GM18870 (cell line): ENCODE data around the gene CEP97.
"Not testable (repeated sequence)": the region's sequence is repeated elsewhere in the genome, so short reads cannot be mapped to it uniquely, and the experiment has no call there.

Experiments
- ATAC-seq: cut with Tn5 transposase; IDR thresholded peaks from one replicate; pipeline ENCODE4 v1.9.1; 2021; ENCODE audit warnings: moderate library complexity; ENCODE audit not compliant: unreplicated experiment

The CEP97 gene

GRCh38 chr3:101701696-101702634, 22.4 kb upstream of the CEP97 start:
- no peak for ATAC-seq

GRCh38 chr3:101702726-101703125, 21.7 kb upstream of the CEP97 start:
- no peak for ATAC-seq

DNA sequence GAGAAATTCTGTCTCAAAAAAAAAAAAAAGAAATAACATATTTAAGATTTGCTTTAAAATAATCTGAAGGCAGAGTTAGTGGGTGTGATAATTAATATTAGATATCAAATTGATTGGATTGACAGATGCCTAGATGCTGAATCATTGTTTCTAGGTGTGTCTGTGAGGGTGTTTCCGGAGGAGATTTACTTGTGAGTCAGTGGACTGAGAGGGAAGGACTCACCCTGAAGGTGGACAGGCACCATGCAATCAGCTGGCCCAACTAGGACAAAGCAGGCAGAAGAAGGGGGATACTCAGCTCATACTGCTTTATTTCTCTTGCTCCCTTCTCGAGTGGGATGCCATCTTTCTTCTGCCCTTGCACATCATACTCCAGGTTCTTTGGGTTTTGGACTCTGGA, 21.2 kb upstream of the CEP97 start:
- no peak for ATAC-seq

DNA sequence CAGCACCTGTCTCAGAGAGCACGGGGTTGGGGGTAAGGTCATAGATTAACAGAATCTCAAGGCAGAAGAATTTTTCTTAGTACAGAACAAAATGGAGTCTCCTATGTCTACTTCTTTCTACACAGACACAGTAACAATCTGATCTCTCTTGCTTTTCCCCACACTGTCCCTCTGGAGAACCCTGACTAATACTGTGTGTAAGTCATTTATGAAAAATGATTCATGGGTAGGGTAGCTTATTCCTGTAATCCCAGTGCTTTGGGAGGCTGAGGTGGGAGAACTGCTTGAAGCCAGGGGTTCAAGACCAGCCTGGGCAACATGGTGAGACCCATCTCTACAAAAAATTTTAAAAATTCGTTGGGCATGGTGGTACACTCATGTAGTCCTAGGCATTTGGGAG, 19.8 kb upstream of the CEP97 start:
- not testable (repeated sequence) for ATAC-seq

DNA sequence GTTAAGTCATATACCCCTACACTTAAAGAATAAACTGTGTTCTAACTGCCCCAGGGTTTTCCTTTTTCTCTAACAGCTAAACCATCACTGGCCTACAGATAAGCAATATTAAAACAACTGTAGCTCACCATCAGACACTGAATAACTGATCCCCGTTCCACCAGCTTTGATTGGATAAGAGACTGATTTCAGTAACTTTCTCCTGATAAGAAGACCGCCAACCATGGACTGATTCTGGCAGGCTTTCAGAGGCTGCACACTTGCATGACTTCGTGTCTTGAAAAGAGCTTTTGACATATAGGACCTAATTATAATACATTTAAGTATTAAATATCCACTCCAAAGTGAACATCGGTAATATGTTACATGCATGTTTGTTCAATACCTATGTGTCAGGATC, 15.3 kb upstream of the CEP97 start:
- ATAC-seq: no peak

GRCh38 chr3:101718455-101718854, 6.0 kb upstream of the CEP97 start:
- ATAC-seq: no peak

DNA sequence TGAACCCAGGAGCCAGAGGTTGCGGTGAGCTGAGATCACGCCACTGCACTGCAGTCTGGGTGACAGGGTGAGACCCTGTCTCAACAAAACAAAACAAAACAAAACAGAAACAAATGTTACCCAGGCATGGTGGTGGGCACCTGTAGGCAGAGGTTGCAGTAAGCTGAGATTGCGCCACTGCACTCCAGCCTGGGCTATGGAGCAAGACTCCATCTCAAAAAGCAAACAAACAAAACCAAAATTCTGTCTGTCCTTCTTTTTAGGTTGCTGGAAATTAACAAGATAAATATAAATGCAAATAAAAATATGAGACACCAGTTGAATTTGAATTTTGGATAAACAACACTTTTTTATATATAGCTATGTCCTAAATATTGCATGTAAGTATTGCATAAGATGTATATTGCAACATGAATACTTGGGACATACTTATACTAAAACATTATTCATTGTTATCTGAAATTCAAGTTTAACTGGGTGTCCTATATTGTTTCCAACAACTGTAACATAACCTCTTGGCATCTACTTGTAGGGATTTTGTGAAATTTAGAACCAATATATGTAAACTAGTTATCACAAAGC, 4.7 kb upstream of the CEP97 start:
- ATAC-seq: no peak

DNA sequence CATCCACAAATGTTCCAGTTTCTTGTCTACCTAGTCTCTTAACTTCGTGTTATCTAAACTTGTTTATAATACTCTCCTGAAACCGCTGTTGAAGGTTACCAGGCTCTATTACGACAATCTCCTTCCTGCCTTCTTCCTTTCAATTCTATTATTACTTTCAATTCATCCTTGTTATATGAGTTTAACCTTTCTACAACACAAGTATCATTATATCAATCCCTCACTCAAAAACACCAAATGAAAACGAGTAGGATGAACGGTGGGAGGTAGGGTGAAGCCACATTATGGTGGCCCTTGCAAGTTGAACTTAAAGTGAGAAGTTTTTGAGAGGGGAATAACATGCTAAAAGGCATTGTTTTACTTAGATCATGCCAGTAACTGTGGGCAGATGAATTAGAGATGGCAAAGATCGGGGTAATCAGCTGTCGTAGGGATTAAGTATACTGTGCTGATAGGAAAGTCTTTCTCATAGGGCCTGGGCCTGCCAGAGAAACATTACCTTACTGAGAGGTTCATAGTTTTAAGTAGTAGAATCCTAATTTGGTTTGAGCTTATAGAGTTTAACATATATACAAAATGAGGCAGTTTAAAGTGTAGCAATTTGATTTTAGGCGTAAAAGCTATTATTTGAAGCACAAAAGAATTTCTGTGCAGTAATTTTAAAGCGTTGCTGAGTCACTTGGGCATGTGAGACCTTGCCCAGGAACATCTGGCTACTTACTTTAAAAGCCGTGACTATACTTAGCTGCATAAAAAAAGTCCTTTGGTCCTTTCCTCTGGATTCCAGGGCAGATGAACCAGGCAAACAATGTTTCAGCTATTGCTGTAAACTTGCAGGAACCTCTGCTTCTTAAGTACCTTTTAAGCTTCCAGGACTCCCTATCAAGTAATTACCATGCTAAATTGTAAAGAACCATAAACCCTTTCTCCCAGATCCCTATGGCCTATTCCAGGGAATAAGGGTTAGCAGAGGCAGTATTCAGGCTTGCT, 3.3 kb upstream of the CEP97 start:
- ATAC-seq: no peak

DNA sequence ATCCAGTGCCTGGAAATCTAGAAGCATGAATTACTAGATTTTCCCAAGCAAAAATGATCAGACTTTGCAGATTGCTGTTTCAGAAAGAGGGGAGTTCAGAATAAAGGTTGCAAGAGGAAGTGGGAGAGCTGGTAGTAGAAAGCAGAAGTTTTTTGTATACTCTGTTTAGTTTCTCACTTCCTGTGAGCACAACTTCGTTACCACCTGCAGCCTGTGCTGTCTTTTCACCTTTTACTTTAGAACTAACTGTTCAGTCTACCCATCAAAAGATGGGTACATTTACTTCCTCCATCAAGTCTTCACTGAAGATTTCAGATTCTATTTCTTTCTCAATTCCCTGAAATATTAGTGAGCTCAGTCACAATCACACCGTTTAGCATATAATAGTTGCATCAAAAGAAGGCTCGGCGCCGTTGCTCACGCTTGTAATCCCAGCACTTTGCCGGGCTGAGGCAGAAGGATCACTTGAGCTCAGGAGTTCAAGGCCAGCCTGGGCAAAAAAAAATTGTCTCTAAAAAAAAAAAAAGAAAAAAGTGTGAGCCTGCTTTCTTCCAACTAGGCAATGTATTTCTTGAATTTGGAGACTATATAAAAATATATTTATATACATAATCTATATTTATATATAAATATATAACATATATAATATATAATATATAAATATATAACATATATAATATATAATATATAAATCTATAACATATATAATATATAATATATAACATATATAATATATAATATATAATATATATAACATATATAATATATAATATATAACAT, 1.8 kb upstream of the CEP97 start:
- ATAC-seq: peak; percentile 59

- ATAC-seq: no peak
These were observed 928 bp downstream of the CEP97 start for GRCh38 chr3:101725194-101725889.

GRCh38 chr3:101725890-101726275, 1.5 kb downstream of the CEP97 start:
- no peak for ATAC-seq

DNA sequence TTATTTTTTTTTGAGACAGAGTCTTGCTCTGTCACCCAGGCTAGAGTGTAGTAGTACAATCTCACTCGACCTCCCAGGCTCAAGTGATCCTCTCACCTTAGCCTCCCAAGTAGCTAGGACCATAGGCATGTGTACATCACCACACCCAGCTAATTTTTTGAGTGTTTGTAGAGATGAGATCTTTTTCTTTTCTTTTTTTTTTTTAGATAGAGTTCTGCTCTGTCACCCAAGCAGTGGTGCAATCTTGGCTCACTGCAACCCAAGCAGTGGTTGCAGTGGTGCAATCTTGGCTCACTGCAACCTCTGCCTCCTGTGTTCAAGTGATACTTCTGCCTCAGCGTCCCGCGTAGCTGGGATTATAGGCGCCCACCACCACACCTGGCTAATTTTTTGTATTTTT, 5.2 kb downstream of the CEP97 start:
- ATAC-seq: no peak

GRCh38 chr3:101730839-101731238, 6.4 kb downstream of the CEP97 start:
- no peak for ATAC-seq

- ATAC-seq: no peak
These were observed 7.8 kb downstream of the CEP97 start for GRCh38 chr3:101732240-101732641.

DNA sequence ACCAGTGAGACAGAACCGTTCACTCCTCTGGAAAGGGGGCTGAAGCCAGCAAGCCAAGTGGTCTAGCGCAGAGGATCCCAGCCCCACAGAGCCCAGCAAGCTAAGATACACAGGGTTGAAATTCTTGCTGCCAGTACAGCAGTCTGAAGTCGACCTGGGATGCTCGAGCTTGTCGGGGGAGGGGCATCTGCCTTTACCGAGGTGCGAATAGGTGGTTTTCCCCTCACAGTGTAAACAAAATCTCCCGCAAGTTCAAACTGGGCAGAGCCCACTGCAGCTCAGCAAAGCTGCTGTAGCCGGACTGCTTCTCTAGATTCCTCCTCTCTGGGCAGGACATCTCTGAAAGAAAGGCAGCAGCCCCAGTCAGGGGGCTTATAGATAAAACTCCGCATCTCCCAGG, 11.4 kb downstream of the CEP97 start:
- ATAC-seq: no peak

GRCh38 chr3:101741914-101742313, 17.5 kb downstream of the CEP97 start:
- ATAC-seq: not testable (repeated sequence)

DNA sequence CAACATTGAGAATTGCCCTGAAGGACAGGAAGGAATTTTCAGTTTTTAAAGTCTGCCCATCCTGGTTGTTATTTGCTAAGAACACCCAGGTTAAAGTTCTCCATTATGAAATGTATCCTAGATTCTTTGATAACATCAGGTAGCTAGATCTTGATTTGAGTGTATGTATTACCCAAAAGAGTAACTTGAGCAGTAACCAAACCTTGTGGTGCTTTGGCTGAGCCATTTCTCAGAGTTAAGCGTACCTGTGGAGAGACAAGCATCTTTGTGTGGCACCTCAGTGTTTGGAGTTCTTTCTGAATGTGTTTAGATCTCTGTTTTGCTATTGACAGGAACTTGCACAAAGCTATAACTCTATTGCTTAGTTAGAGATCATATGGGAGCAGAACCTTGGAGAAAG, 20.4 kb downstream of the CEP97 start:
- no peak for ATAC-seq

DNA sequence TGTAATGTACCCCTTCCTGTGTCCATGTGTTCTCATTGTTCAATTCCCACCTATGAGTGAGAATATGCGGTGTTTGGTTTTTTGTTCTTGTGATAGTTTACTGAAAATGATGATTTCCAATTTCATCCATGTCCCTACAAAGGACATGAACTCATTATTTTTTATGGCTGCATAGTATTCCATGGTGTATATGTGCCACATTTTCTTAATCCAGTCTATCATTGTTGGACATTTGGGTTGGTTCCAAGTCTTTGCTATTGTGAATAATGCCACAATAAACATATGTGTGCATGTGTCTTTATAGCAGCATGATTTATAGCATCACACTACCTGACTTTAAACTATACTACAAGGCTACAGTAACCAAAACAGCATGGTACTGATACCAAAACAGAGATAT, 21.5 kb downstream of the CEP97 start:
- ATAC-seq: not testable (repeated sequence)

DNA sequence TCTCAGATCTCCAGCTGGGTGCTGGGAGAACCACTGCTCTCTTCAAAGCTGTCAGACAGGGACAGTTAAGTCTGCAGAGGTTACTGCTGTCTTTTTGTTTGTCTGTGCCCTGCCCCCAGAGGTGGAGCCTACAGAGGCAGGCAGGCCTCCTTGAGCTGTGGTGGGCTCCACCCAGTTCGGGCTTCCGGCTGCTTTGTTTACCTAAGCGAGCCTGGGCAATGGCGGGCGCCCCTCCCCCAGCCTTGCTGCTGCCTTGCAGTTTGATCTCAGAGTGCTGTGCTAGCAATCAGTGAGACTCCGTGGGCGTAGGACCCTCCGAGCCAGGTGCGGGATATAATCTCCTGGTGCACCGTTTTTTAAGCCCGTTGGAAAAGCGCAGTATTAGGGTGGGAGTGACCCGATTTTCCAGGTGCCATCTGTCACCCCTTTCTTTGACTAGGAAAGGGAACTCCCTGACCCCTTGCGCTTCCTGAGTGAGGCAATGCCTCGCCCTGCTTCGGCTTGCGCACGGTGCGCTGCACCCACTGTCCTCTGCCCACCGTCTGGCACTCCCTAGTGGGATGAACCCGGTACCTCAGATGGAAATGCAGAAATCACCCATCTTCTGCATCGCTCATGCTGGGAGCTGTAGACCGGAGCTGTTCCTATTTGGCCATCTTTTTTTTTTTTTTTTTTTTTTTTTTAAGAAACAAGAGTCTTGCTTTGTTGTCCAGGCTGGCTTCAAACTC, 29.1 kb downstream of the CEP97 start:
- ATAC-seq: not testable (repeated sequence)
